T-helper 1 cell treated with Interleukin-12 subunit alpha and Interleukin-12 subunit beta and Interleukin-4 antibody, amounts not matched to agents 30 μg/mL and 1 μg/mL, for 36 hours (primary cell): ENCODE results near the gene NELFE.

Experiments used
- H3K27ac Mint-ChIP-seq: one replicate; pipeline ENCODE4 v1.8.0; 2021; ENCODE audit warnings: mild to moderate bottlenecking, mixed read lengths
- H3K27me3 Mint-ChIP-seq: one replicate; pipeline ENCODE4 v1.8.0; 2021; ENCODE audit warnings: low read depth, mixed read lengths
- H3K36me3 Mint-ChIP-seq: one replicate; pipeline ENCODE4 v1.8.0; 2021; ENCODE audit warnings: low read depth, mixed read lengths
- H3K4me1 Mint-ChIP-seq: one replicate; pipeline ENCODE4 v1.8.0; 2021; ENCODE audit warnings: low read depth, mixed read lengths
- H3K4me3 Mint-ChIP-seq: one replicate; pipeline ENCODE4 v1.8.0; 2021; ENCODE audit warnings: mild to moderate bottlenecking, moderate library complexity, mixed read lengths
- H3K9me3 Mint-ChIP-seq: one replicate; pipeline ENCODE4 v1.8.0; 2021; ENCODE audit warnings: mixed read lengths

The NELFE gene

DNA sequence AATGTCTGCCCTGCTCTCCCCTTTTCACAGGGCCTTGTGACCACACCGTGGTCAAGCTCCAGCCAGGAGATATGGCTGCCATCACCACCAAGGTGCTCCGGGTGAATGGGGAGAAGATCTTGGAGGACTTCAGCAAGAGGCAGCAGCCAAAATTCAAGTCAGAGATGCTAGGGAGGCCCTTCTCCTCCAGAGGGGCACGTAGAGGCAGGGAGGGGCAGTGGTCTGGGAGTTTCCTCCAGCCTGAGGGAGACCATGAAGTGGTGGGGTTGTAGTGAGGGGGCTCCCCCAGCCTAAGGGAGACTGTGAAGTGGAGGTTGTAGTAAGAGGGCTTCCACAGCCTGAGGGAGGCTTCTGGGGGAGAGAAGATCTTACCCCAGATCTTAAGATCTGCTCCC is 9.2 kb upstream of the NELFE start:
- Mint-ChIP-seq H3K27ac (no peak overlapping the region), H3K4me3 (no peak overlapping the region), H3K9me3 (no peaks in the 10 kb centered on the region), H3K27me3 (no peaks in the 10 kb centered on the region), H3K4me1 (peaks cover 19% of the 10 kb centered on the region), H3K36me3 (peaks cover 38% of the 10 kb centered on the region)

GRCh38 chr6:31966997-31967925 is 8.5 kb upstream of the NELFE start:
- H3K9me3 Mint-ChIP-seq = no peaks in the 10 kb centered on the region
- H3K36me3 Mint-ChIP-seq = peaks cover 40% of the 10 kb centered on the region
- H3K27ac Mint-ChIP-seq = peak overlapping the region; percentile 32
- H3K27me3 Mint-ChIP-seq = no peaks in the 10 kb centered on the region
- H3K4me1 Mint-ChIP-seq = peaks cover 16% of the 10 kb centered on the region
- no peak overlapping the region for H3K4me3 Mint-ChIP-seq

- Mint-ChIP-seq H3K4me3 (no peak overlapping the region), H3K27ac (no peak overlapping the region), H3K4me1 (peaks cover 18% of the 10 kb centered on the region), H3K9me3 (no peaks in the 10 kb centered on the region), H3K36me3 (peaks cover 45% of the 10 kb centered on the region), H3K27me3 (no peaks in the 10 kb centered on the region)
Measured at GRCh38 chr6:31966506-31966905, 7.7 kb upstream of the NELFE start.

DNA sequence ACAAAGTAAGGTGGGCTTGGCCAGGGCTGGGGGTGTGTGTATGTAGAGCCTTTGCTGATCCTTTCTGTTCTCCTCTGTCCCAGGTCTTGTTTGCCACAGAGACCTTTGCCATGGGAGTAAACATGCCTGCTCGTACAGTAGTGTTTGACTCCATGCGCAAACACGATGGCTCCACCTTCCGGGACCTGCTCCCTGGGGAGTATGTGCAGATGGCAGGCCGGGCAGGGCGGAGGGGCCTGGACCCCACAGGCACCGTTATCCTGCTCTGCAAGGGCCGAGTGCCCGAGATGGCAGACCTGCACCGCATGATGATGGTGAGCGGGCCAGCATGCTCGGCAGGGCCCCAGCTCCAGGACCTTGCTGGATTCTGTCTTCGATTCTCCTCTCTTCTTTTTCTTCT is 6.9 kb upstream of the NELFE start:
- Mint-ChIP-seq H3K27ac (no peak overlapping the region), H3K9me3 (no peaks in the 10 kb centered on the region), H3K4me1 (peaks cover 12% of the 10 kb centered on the region), H3K4me3 (no peak overlapping the region), H3K36me3 (peaks cover 51% of the 10 kb centered on the region), H3K27me3 (no peaks in the 10 kb centered on the region)

DNA sequence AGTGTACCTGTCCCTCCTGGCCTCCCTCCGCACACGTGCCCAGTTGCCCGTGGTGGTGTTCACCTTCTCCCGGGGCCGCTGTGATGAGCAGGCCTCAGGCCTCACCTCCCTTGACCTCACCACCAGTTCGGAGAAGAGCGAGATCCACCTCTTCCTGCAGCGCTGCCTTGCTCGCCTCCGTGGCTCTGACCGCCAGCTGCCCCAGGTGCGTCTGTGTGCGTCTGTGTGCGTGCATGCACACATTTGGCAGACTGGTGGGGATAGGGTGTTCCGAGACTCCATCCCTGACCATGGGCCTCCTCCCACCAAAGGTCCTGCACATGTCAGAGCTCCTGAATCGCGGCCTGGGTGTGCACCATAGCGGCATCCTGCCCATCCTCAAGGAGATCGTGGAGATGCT is 5.2 kb upstream of the NELFE start:
- Mint-ChIP-seq H3K4me3 (no peak overlapping the region), H3K27ac (no peak overlapping the region), H3K4me1 (peaks cover 18% of the 10 kb centered on the region), H3K9me3 (no peaks in the 10 kb centered on the region), H3K27me3 (no peaks in the 10 kb centered on the region), H3K36me3 (peaks cover 53% of the 10 kb centered on the region)

DNA sequence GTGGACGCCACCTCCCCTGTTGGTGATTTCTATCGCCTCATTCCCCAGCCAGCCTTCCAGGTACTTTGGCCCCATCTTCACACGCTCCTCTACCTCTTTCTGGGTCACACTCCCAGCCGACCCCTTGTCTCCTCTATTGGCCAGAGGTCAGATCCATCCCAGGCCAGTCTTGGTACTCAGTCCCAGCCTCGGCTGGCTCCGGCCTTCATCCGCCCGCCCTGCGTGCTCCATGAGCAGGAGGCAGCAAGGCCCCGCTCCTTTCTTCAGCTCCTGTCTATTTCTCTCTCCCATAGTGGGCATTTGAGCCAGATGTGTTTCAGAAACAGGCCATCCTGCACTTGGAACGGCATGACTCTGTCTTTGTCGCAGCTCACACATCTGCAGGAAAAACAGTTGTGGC is 2.8 kb upstream of the NELFE start:
- Mint-ChIP-seq H3K36me3 (peaks cover 54% of the 10 kb centered on the region), H3K9me3 (no peaks in the 10 kb centered on the region), H3K27ac (no peak overlapping the region), H3K4me3 (no peak overlapping the region), H3K4me1 (peaks cover 29% of the 10 kb centered on the region), H3K27me3 (no peaks in the 10 kb centered on the region)

DNA sequence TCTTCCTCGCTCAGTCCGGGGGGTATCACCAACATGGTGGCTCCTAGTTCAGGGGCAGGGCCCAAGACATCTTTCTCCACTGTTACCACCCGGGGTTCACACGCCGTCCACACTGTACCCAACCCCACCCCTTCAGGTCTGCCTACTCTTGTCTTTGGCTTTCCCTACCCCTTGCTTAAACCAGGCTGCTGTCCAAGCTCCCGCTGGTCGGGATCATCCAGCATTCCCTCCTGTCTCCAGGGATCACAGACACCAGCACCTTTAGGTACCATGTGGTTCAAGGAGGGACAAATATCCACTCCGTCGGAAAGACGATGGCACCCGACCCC is 395 bp downstream of the NELFE start:
- peaks cover 29% of the 10 kb centered on the region for H3K4me1 Mint-ChIP-seq
- H3K9me3 Mint-ChIP-seq = no peaks in the 10 kb centered on the region

DNA sequence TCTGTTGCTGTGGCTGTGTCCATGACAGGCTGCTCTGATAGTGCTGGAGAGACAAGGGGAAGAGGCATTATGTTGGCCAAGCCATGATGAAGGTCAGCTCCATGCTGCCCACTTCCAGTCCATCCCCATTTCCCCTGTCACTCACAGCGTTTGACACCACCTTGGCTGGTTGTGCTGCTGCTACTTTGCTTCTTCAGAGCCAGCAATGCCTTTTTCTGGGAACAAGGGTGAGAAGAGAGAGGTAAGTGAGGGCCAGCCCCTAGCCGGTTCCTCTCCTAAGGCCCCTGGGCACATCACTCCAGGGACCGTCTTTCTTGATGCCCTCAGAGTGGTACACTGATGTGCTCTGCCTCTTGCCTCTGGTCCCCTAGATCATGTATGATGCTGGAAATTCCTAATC is 2.0 kb downstream of the NELFE start:
- H3K9me3 Mint-ChIP-seq = no peaks in the 10 kb centered on the region
- peaks cover 56% of the 10 kb centered on the region for H3K36me3 Mint-ChIP-seq
- H3K27ac Mint-ChIP-seq = no peak overlapping the region
- H3K4me1 Mint-ChIP-seq = peaks cover 26% of the 10 kb centered on the region
- no peaks in the 10 kb centered on the region for H3K27me3 Mint-ChIP-seq
- H3K4me3 Mint-ChIP-seq = no peak overlapping the region

More for the DNA sequence above, 395 bp downstream of the NELFE start:
- Mint-ChIP-seq H3K27ac (peak overlapping the region; percentile 98), H3K27me3 (no peaks in the 10 kb centered on the region), H3K36me3 (peaks cover 57% of the 10 kb centered on the region), H3K4me3 (peak overlapping the region; percentile 90)

DNA sequence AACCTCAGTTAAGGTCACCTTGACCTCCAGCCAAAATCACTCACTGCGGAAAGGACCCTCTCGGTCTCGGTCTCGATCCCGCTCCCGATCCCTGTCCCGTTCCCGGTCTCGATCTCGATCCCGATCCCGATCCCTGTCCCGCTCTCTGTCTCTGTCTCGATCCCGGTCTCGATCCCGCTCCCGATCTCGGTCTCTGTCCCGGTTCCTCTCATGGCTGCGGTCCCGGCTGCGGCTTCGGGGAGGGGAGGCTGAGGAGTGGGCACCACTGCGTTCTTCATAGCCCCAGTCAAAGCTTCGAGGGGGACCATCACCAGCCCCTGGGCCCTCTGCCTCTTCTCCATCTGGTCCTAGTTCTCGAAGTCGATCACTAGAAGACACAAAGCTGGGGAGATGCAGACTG is 4.3 kb downstream of the NELFE start:
- Mint-ChIP-seq H3K4me3 (no peak overlapping the region), H3K36me3 (peaks cover 48% of the 10 kb centered on the region), H3K9me3 (no peaks in the 10 kb centered on the region), H3K4me1 (peaks cover 16% of the 10 kb centered on the region), H3K27me3 (no peaks in the 10 kb centered on the region), H3K27ac (no peak overlapping the region)

- Mint-ChIP-seq H3K4me3 (no peak overlapping the region), H3K27ac (no peak overlapping the region), H3K4me1 (peaks cover 7% of the 10 kb centered on the region), H3K9me3 (no peaks in the 10 kb centered on the region), H3K36me3 (peaks cover 43% of the 10 kb centered on the region), H3K27me3 (no peaks in the 10 kb centered on the region)
Measured at GRCh38 chr6:31952890-31953289, 5.9 kb downstream of the NELFE start.

DNA sequence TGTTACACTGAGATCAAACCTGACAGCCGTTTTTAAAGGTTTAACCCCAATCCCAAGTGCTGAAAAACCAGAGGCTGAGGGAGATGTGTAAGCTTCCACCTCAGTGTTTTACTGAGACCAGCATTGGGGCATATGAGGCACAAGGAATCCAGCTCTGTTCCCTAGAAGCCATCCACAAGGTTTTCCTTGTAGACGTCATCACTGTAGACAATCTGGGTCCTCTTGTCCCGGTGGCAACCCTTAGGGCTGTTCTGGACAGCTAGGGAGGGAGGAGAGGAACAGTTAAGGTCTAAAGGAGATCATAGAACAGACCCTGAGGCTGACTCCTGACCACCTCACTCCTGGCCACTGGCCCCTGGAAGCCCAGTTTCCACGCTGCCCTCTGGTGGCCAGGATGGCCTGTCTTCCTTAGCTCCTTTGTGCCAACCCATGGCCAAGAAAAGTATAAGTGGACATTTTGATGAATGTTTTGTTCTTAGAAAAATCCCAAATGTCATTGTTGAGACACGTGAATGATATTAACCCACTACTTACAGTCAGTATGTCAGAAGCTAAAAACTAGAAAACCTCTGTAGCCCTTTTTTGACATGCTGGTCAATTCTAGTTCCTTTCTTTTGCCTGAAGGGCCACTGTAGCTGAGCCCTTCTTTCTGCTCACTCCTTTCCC is 6.5 kb downstream of the NELFE start:
- Mint-ChIP-seq H3K27ac (no peak overlapping the region), H3K4me1 (peaks cover 1% of the 10 kb centered on the region), H3K36me3 (peaks cover 40% of the 10 kb centered on the region), H3K9me3 (no peaks in the 10 kb centered on the region), H3K4me3 (no peak overlapping the region), H3K27me3 (no peaks in the 10 kb centered on the region)

GRCh38 chr6:31949926-31950548 is 8.7 kb downstream of the NELFE start:
- H3K9me3 Mint-ChIP-seq = no peaks in the 10 kb centered on the region
- H3K4me3 Mint-ChIP-seq = no peak overlapping the region
- H3K27me3 Mint-ChIP-seq = no peaks in the 10 kb centered on the region
- H3K4me1 Mint-ChIP-seq = peaks cover 7% of the 10 kb centered on the region
- H3K27ac Mint-ChIP-seq = no peak overlapping the region
- H3K36me3 Mint-ChIP-seq = peaks cover 28% of the 10 kb centered on the region

- Mint-ChIP-seq H3K27me3 (no peaks in the 10 kb centered on the region), H3K4me3 (no peak overlapping the region), H3K36me3 (peaks cover 18% of the 10 kb centered on the region), H3K9me3 (no peaks in the 10 kb centered on the region), H3K27ac (no peak overlapping the region), H3K4me1 (peaks cover 7% of the 10 kb centered on the region)
Measured at GRCh38 chr6:31948753-31949413, 9.9 kb downstream of the NELFE start.

GRCh38 chr6:31948306-31948705 is 10.5 kb downstream of the NELFE start:
- Mint-ChIP-seq H3K27me3 (no peaks in the 10 kb centered on the region), H3K27ac (no peak overlapping the region), H3K4me1 (peaks cover 7% of the 10 kb centered on the region), H3K9me3 (no peaks in the 10 kb centered on the region), H3K4me3 (no peak overlapping the region), H3K36me3 (peaks cover 12% of the 10 kb centered on the region)
